ENCODE measurements around the gene DRAM1.
A peak's percentile ranks its signal among the peaks of the same experiment; 100 is the strongest.

DRAM1 gene

DNA sequence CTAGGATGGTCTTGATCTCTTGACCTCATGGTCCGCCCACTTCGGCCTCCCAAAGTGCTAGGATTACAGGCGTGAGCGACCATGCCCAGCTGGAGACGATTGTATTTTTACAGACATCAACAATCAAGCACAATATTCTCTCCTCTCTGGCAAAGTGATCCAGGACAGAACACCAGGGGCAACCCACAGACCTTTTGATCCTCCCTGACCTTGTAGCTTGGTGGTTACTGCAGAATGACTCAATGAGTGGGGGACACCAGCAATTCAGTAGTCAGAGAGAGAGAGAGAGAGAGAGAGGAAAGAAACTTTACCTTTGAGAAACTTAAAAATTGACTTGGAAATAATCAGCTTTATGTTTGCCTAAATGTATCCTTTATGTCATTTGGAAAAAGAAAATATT lies 51.2 kb downstream of the DRAM1 start:
- Histone ChIP-seq H3K4me1 (ENCODE audit: control insufficient read depth, insufficient read depth, low read length, poor library complexity, severe bottlenecking) (no peaks in the 10 kb centered on the region), H3K27ac (ENCODE audit: low read depth, low read length, severe bottlenecking) (no peak overlapping the region), H3K9me3 (ENCODE audit: control insufficient read depth, low read length) (no peaks in the 10 kb centered on the region), H3K36me3 (ENCODE audit: control insufficient read depth, insufficient read depth, low read length) (peaks cover 2% of the 10 kb centered on the region), H3K4me3 (ENCODE audit: extremely low read depth, insufficient read depth, low read length, poor library complexity, severe bottlenecking) (no peak overlapping the region)
- 96 to 100% methylated on average over 3 of the region's 5 CpGs for WGBS, 2 experiments (ENCODE audit: insufficient coverage in 2 of 2)

DNA sequence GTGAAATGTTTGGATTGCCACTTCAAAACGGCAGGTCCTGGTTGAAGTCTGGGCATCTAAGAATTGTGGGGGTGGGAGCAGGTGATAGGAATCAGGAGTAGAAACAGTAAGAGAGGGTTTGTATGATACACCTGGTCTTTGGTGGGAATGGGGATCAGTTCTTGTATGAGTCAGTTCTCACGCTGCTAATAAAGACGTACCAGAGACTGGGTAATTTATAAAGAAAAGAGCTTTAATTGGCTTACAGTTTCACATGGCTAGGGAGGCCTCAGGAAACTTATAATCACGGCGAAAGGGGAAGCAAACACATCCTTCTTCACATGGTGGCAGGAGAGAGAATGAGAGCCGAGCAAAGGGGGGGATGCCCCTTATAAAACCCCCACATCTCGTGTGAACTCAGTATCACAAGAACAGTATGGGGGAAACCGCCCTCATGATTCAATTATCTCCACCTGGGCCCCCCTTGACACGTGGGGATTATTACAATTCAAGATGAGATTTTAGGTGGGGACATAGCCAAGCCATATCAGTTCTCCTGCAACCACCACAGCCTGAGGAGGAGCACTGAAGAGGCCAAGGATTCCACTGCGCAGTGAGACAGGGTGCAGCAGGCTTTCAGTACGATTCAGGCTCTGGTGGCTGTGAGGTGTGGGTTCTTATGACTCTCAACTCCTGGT lies 52.1 kb downstream of the DRAM1 start:
- 89 to 90% methylated on average over 7 to 8 of the region's 11 CpGs for WGBS, 2 experiments (ENCODE audit: insufficient coverage in 2 of 2)
- no peak overlapping the region for H3K4me3 ChIP-seq (ENCODE audit: extremely low read depth, insufficient read depth, low read length, poor library complexity, severe bottlenecking)
- H3K4me1 ChIP-seq (ENCODE audit: control insufficient read depth, insufficient read depth, low read length, poor library complexity, severe bottlenecking): no peaks in the 10 kb centered on the region

DNA sequence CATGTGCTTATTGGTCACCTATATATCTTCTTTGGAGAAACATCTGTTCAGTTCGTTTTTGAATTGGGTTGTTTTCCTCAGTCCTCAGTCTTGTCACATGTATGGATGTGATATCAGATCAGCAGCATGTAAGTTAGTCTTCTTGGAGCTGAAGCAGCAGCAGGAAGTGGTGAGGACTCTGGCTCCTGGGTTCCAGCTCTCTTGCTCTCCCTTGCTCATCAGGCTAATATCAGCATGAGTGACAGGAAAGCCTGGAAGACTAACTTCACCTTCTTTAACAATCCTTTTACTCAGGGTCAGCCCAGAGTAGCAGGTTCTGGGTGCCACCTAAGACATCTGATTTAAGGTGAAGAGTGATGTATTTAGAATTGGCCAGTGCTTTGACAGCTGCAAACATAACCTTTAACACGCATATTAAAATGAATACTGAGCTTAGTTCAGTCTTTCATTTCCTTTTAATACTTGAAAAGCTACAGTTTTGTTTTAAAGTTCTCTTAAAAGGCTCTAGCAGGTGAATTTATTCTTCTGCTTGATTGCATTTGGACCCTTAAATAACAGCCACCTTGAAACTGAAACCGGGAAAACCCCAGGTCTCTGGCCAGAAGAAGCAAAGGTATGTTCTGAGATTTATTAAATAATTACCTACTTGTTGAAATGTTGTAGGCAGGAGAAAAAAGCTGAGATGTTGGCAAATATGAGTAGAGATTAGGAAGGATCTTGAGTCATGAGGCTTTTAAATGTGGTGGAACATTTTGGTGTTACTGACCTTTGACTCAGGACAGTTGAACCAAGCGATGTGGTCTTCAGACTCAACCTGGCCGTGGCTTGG lies 54.3 kb downstream of the DRAM1 start:
- no peak overlapping the region for H3K27ac ChIP-seq (ENCODE audit: low read depth, low read length, severe bottlenecking)
- H3K9me3 ChIP-seq (ENCODE audit: control insufficient read depth, low read length): no peaks in the 10 kb centered on the region
- peaks cover 12% of the 10 kb centered on the region for H3K4me1 ChIP-seq (ENCODE audit: control insufficient read depth, insufficient read depth, low read length, poor library complexity, severe bottlenecking)
- WGBS, 2 experiments (ENCODE audit: insufficient coverage in 2 of 2): 79 to 100% methylated on average over 3 to 4 of the region's 5 CpGs
- no peaks in the 10 kb centered on the region for H3K36me3 ChIP-seq (ENCODE audit: control insufficient read depth, insufficient read depth, low read length)
- H3K4me3 ChIP-seq (ENCODE audit: extremely low read depth, insufficient read depth, low read length, poor library complexity, severe bottlenecking): no peak overlapping the region

More for the DNA sequence above, 52.1 kb downstream of the DRAM1 start:
- no peaks in the 10 kb centered on the region for H3K36me3 ChIP-seq (ENCODE audit: control insufficient read depth, insufficient read depth, low read length)
- no peaks in the 10 kb centered on the region for H3K9me3 ChIP-seq (ENCODE audit: control insufficient read depth, low read length)
- no peak overlapping the region for H3K27ac ChIP-seq (ENCODE audit: low read depth, low read length, severe bottlenecking)

GRCh38 chr12:101933866-101934514 lies 56.6 kb downstream of the DRAM1 start:
- WGBS, 2 experiments (ENCODE audit: insufficient coverage in 2 of 2): 62 to 89% methylated on average over 4 to 5 of the region's 5 CpGs
- Histone ChIP-seq H3K27ac (ENCODE audit: low read depth, low read length, severe bottlenecking) (no peak overlapping the region), H3K9me3 (ENCODE audit: control insufficient read depth, low read length) (no peaks in the 10 kb centered on the region), H3K4me3 (ENCODE audit: extremely low read depth, insufficient read depth, low read length, poor library complexity, severe bottlenecking) (no peak overlapping the region), H3K36me3 (ENCODE audit: control insufficient read depth, insufficient read depth, low read length) (no peaks in the 10 kb centered on the region), H3K4me1 (ENCODE audit: control insufficient read depth, insufficient read depth, low read length, poor library complexity, severe bottlenecking) (peaks cover 18% of the 10 kb centered on the region)

GRCh38 chr12:101935890-101936746 lies 58.7 kb downstream of the DRAM1 start:
- H3K4me3 ChIP-seq (ENCODE audit: extremely low read depth, insufficient read depth, low read length, poor library complexity, severe bottlenecking): no peak overlapping the region
- no peaks in the 10 kb centered on the region for H3K9me3 ChIP-seq (ENCODE audit: control insufficient read depth, low read length)
- WGBS, 2 experiments (ENCODE audit: insufficient coverage in 2 of 2): 74 to 77% methylated on average over 7 of the region's 9 CpGs
- no peaks in the 10 kb centered on the region for H3K36me3 ChIP-seq (ENCODE audit: control insufficient read depth, insufficient read depth, low read length)
- peak overlapping the region; percentile 86 for H3K27ac ChIP-seq (ENCODE audit: low read depth, low read length, severe bottlenecking)
- peaks cover 18% of the 10 kb centered on the region for H3K4me1 ChIP-seq (ENCODE audit: control insufficient read depth, insufficient read depth, low read length, poor library complexity, severe bottlenecking)

DNA sequence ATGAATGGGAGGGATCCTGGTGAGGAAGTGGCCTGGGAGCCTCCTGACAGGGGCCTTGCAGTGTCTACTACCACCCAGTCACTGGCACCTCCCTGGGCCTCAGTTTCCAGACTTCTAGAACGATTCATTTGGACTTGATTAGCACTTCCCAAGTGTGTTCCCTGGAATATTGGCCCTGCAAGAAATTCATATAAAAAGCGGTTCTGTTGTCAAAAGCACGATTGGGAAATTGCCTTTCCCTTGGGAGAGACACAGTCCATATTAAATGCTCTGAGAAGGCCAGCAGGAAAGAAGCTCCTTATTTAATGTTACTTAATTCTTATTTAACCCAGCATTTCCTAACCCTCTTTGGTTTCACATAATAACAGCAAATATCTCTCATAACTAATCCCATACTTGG lies 61.9 kb downstream of the DRAM1 start:
- no peak overlapping the region for H3K4me3 ChIP-seq (ENCODE audit: extremely low read depth, insufficient read depth, low read length, poor library complexity, severe bottlenecking)
- 57 to 62% methylated on average over 3 of the region's 3 CpGs for WGBS, 2 experiments (ENCODE audit: insufficient coverage in 2 of 2)
- no peaks in the 10 kb centered on the region for H3K9me3 ChIP-seq (ENCODE audit: control insufficient read depth, low read length)
- H3K36me3 ChIP-seq (ENCODE audit: control insufficient read depth, insufficient read depth, low read length): no peaks in the 10 kb centered on the region
- H3K27ac ChIP-seq (ENCODE audit: low read depth, low read length, severe bottlenecking): no peak overlapping the region
- peaks cover 27% of the 10 kb centered on the region for H3K4me1 ChIP-seq (ENCODE audit: control insufficient read depth, insufficient read depth, low read length, poor library complexity, severe bottlenecking)

- H3K4me1 ChIP-seq (ENCODE audit: control insufficient read depth, insufficient read depth, low read length, poor library complexity, severe bottlenecking): peaks cover 27% of the 10 kb centered on the region
- no peak overlapping the region for H3K27ac ChIP-seq (ENCODE audit: low read depth, low read length, severe bottlenecking)
- WGBS, 2 experiments (ENCODE audit: insufficient coverage in 2 of 2): 0% methylated on average over 1 of the region's 3 CpGs; no CpG with 5 or more reads in 1 of the 2 experiments
- no peaks in the 10 kb centered on the region for H3K9me3 ChIP-seq (ENCODE audit: control insufficient read depth, low read length)
- no peak overlapping the region for H3K4me3 ChIP-seq (ENCODE audit: extremely low read depth, insufficient read depth, low read length, poor library complexity, severe bottlenecking)
- H3K36me3 ChIP-seq (ENCODE audit: control insufficient read depth, insufficient read depth, low read length): no peaks in the 10 kb centered on the region
Observed at GRCh38 chr12:101939856-101940265, 62.5 kb downstream of the DRAM1 start.

- no CpG with 5 or more reads among the region's 5 CpGs for WGBS, 2 experiments (ENCODE audit: insufficient coverage in 2 of 2)
- no peak overlapping the region for H3K27ac ChIP-seq (ENCODE audit: low read depth, low read length, severe bottlenecking)
Observed at GRCh38 chr12:101940400-101940950, 63.1 kb downstream of the DRAM1 start.

GRCh38 chr12:101941306-101942249 lies 64.2 kb downstream of the DRAM1 start:
- WGBS, 2 experiments (ENCODE audit: insufficient coverage in 2 of 2): 100% methylated on average over 1 to 2 of the region's 4 CpGs
- Histone ChIP-seq H3K27ac (ENCODE audit: low read depth, low read length, severe bottlenecking) (no peak overlapping the region), H3K9me3 (ENCODE audit: control insufficient read depth, low read length) (no peaks in the 10 kb centered on the region), H3K36me3 (ENCODE audit: control insufficient read depth, insufficient read depth, low read length) (no peaks in the 10 kb centered on the region), H3K4me1 (ENCODE audit: control insufficient read depth, insufficient read depth, low read length, poor library complexity, severe bottlenecking) (peaks cover 16% of the 10 kb centered on the region), H3K4me3 (ENCODE audit: extremely low read depth, insufficient read depth, low read length, poor library complexity, severe bottlenecking) (no peak overlapping the region)

More at GRCh38 chr12:101940400-101940950, 63.1 kb downstream of the DRAM1 start:
- Histone ChIP-seq H3K4me3 (ENCODE audit: extremely low read depth, insufficient read depth, low read length, poor library complexity, severe bottlenecking) (no peak overlapping the region), H3K36me3 (ENCODE audit: control insufficient read depth, insufficient read depth, low read length) (no peaks in the 10 kb centered on the region), H3K4me1 (ENCODE audit: control insufficient read depth, insufficient read depth, low read length, poor library complexity, severe bottlenecking) (peaks cover 27% of the 10 kb centered on the region), H3K9me3 (ENCODE audit: control insufficient read depth, low read length) (no peaks in the 10 kb centered on the region)
